Activated naive CD4-positive, alpha-beta T cell treated with anti-CD3 and anti-CD28 coated beads, Interleukin-2, amount 50 U/mL, for 72 hours (primary cell): Measurements from ENCODE around the gene SPOCK1. TPM values are rescaled to one million over a fixed set of nuclear protein-coding genes. Genes with fewer than 3 reads are reported as not detected.
"Not testable (repeated sequence)": the region's sequence is repeated elsewhere in the genome, so short reads cannot be mapped to it uniquely, and the experiment has no call there.

Source experiments
- ATAC-seq, 2 donors: fragments of 150-1000 bp; cut with Tn5 transposase; 2 replicates each; pipeline ENCODE4 v1.10.0; 2021; ENCODE audit warnings: mild to moderate bottlenecking in 2 of 2, moderate library complexity in 2 of 2
- DNase-seq, 2 donors: peaks; one replicate each; pipeline ENCODE4 v3.0.0; 2021 to 2022; ENCODE audit warnings: low spot score in 2 of 2
- H3K27ac Mint-ChIP-seq, 2 donors: one replicate each; pipeline ENCODE4 v1.8.0; 2022; ENCODE audit warnings: mild to moderate bottlenecking in 2 of 2, mixed read lengths in 2 of 2
- H3K36me3 Mint-ChIP-seq, 2 donors: one replicate each; pipeline ENCODE4 v1.8.0; 2022; ENCODE audit warnings: mixed read lengths in 2 of 2
- H3K9me3 Mint-ChIP-seq, 2 donors: one replicate each; pipeline ENCODE4 v1.8.0; 2022; ENCODE audit warnings: mixed read lengths in 2 of 2
- total RNA-seq, 2 donors: library from RNA; stranded (reverse); gene quantifications; one replicate each; pipeline ENCODE4 v1.2.3, GENCODE V29; 2022

Gene SPOCK1
- total RNA-seq, 2 donors from 2014 or later: not detected

GRCh38 chr5:137500615-137501225 is 1.6 kb upstream of the SPOCK1 start:
- ATAC-seq (no peak), DNase-seq (no peak)
- H3K27ac Mint-ChIP-seq: no peak overlapping the region
- no peaks in the 10 kb centered on the region for H3K9me3 Mint-ChIP-seq
- H3K36me3 Mint-ChIP-seq: no peaks in the 10 kb centered on the region

GRCh38 chr5:137499506-137499847 is 351 bp upstream of the SPOCK1 start:
- ATAC-seq, H3K36me3 Mint-ChIP-seq, H3K27ac Mint-ChIP-seq, DNase-seq, H3K9me3 Mint-ChIP-seq: not testable (repeated sequence)

GRCh38 chr5:137498301-137498735 is 808 bp downstream of the SPOCK1 start:
- H3K9me3 Mint-ChIP-seq: no peaks in the 10 kb centered on the region
- no peak overlapping the region for H3K27ac Mint-ChIP-seq
- H3K36me3 Mint-ChIP-seq: no peaks in the 10 kb centered on the region
- DNase-seq (peak in 1 of 2 donors; percentile 4), ATAC-seq (no peak)

- Mint-ChIP-seq H3K9me3 (no peaks in the 10 kb centered on the region), H3K27ac (no peak overlapping the region), H3K36me3 (no peaks in the 10 kb centered on the region)
- ATAC-seq (no peak), DNase-seq (no peak)
Measured at GRCh38 chr5:137497396-137498290, 1.5 kb downstream of the SPOCK1 start.

GRCh38 chr5:137496919-137497318 is 2.2 kb downstream of the SPOCK1 start:
- Mint-ChIP-seq H3K9me3 (no peaks in the 10 kb centered on the region), H3K27ac (no peak overlapping the region), H3K36me3 (no peaks in the 10 kb centered on the region)
- ATAC-seq: no peak
- no peak for DNase-seq

- Mint-ChIP-seq H3K27ac (no peak overlapping the region), H3K9me3 (no peaks in the 10 kb centered on the region)
- DNase-seq: no peak
Measured at GRCh38 chr5:137492331-137492730, 6.8 kb downstream of the SPOCK1 start.

DNA sequence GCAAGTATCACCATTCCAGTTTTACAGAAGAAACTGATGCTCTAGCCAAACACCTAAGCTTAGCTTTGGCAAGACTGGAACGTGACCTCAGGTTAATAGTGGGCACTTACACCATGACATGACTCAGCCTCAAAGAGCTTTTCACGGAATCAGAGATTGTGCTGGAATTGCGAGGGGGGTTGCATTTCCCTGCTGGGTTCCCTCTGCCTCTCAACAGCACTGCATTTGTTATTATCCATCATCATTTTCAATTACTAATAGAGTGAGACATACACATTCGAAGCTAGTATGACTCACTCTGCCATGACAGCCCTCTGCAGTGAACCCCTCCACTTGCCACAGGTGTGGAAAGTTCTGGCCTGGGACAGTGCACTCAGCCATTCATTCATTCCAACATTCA is 8.0 kb downstream of the SPOCK1 start:
- no peak overlapping the region for H3K27ac Mint-ChIP-seq
- no peak for DNase-seq
- ATAC-seq: no peak
- no peaks in the 10 kb centered on the region for H3K9me3 Mint-ChIP-seq
- no peaks in the 10 kb centered on the region for H3K36me3 Mint-ChIP-seq

More at GRCh38 chr5:137492331-137492730, 6.8 kb downstream of the SPOCK1 start:
- ATAC-seq: no peak
- no peaks in the 10 kb centered on the region for H3K36me3 Mint-ChIP-seq

DNA sequence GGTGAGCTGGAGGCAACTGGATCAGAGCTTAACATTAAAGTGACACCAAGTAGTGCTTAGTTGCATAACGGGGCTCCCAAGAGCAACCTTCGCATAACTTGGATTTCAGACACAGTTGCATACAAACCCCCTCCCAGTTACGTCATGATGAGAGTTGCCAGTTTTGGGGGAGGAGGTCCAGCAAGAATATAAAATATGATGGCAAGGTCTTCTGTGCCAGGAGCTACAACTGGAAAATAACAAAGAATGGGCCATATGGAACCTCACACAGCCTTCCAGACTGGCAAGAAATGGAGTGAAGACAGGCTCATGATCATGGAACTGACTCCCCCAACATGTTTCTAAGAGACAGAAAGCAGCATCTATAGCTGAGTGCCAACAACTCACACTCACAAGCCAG is 8.5 kb downstream of the SPOCK1 start:
- Mint-ChIP-seq H3K36me3 (no peaks in the 10 kb centered on the region), H3K9me3 (no peaks in the 10 kb centered on the region), H3K27ac (no peak overlapping the region)
- DNase-seq (no peak), ATAC-seq (no peak)

DNA sequence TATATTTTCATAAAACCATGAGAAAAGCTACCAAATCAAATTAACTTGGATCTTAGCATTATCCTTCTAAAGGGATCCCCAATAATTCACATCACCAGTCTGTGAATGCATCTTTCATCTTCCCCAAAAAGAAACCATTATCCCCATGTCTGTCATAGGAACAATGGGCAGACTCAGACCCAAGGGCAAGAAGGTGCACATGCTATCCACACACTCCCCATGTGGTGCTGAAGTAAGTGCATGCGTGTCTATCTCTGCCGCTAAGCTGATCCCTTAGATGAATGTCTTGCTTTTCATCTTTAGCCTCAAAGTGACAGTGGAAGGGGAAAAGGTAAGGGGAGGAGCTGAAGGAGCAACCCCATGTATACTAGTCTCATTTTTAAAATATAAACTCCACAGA is 10.2 kb downstream of the SPOCK1 start:
- no peak for ATAC-seq
- H3K36me3 Mint-ChIP-seq: no peaks in the 10 kb centered on the region

DNA sequence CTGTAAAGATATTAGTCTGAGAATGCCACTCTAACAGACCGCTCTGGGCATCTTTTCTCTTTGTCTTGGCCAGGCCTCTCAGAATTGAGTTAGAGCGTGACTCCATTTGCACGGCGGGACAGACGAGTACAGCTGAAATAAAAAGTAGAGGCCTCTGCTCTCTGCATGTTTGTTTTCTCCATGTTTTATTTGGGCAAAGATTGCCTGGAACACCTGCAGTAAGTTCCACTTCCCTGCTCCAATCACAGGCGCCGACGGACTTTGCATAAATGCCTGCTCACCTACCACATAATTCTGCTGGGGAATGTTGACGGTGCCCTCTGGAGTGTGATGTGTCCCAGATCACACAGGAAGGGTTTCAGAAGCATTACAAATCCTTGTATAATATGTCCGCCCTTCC is 10.6 kb downstream of the SPOCK1 start:
- H3K9me3 Mint-ChIP-seq: no peaks in the 10 kb centered on the region
- H3K36me3 Mint-ChIP-seq: no peaks in the 10 kb centered on the region
- H3K27ac Mint-ChIP-seq: no peak overlapping the region
- DNase-seq (no peak), ATAC-seq (no peak)

More for the DNA sequence above, 10.2 kb downstream of the SPOCK1 start:
- DNase-seq: no peak
- no peaks in the 10 kb centered on the region for H3K9me3 Mint-ChIP-seq
- no peak overlapping the region for H3K27ac Mint-ChIP-seq

GRCh38 chr5:137487600-137487999 is 11.5 kb downstream of the SPOCK1 start:
- Mint-ChIP-seq H3K9me3 (no peaks in the 10 kb centered on the region), H3K36me3 (no peaks in the 10 kb centered on the region), H3K27ac (no peak overlapping the region)
- ATAC-seq: no peak
- no peak for DNase-seq

DNA sequence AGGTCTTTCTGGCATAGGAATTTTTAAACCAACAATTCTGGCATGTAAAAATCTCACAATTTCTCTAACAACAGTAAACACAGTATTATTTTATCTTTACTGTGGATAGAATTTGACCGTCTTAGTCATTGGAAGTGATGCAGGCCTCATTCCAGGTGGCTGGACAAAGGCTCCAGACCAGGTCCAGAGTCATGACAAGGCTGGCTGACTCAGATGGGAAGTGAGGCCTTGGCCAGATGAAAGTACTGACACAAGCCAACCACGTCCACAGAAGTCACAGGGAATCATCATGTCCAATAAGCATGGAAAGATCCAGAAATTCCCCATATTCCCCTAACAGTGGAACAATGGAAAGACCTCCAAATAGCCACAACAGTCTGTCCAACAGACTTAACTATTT is 12.4 kb downstream of the SPOCK1 start:
- DNase-seq (no peak), ATAC-seq (no peak)
- no peak overlapping the region for H3K27ac Mint-ChIP-seq
- no peaks in the 10 kb centered on the region for H3K36me3 Mint-ChIP-seq
- no peaks in the 10 kb centered on the region for H3K9me3 Mint-ChIP-seq

- Mint-ChIP-seq H3K9me3 (no peaks in the 10 kb centered on the region), H3K27ac (no peak overlapping the region), H3K36me3 (no peaks in the 10 kb centered on the region)
- ATAC-seq: no peak
- no peak for DNase-seq
Measured at GRCh38 chr5:137481596-137481995, 17.5 kb downstream of the SPOCK1 start.

- no peak for DNase-seq
Measured at GRCh38 chr5:137478043-137478442, 21.1 kb downstream of the SPOCK1 start.

GRCh38 chr5:137470921-137471220 is 28.3 kb downstream of the SPOCK1 start:
- ATAC-seq (no peak), DNase-seq (no peak)
- Mint-ChIP-seq H3K27ac (no peak overlapping the region), H3K36me3 (no peaks in the 10 kb centered on the region), H3K9me3 (no peaks in the 10 kb centered on the region)

More at GRCh38 chr5:137478043-137478442, 21.1 kb downstream of the SPOCK1 start:
- H3K9me3 Mint-ChIP-seq: no peaks in the 10 kb centered on the region
- no peak overlapping the region for H3K27ac Mint-ChIP-seq
- no peaks in the 10 kb centered on the region for H3K36me3 Mint-ChIP-seq
- ATAC-seq: no peak

DNA sequence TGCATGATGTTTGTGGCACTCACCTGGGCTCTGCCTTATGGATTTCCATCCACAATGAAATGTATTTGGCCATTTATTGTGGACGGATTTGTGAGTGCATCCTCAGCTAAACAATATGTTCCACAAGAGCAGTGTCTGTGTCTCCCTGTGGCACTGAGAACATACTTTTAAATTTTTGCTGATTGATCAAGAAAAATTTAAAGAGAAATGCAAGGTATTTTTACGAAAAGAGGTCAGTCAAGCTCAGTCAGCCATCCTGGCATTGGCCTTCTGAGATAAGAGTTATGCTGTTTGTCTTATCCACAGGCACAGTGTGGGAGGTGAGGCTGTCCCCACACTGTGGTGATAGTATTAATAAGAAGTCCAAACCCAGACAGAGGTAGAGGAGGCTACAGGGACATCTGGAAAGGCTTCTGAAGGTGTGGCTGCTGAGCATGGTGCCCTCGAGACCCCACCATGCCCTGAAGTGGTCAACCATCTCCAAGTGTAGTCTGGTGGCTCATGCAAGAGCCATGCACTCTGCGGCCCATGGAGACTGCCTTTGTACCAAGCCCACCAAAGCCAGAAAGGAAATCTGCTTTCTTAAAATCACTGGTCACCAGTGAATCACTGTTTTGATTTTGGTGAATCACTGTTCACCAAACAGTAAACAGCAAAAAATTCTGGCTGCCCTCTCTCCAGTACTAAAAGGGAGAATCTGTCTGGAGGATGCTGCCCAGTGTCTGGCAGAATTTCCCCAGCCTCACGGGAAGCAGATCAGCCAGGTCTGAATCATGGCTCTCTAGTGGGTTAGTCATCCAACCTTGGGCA is 28.8 kb downstream of the SPOCK1 start:
- ATAC-seq (no peak), DNase-seq (no peak)
- Mint-ChIP-seq H3K9me3 (no peaks in the 10 kb centered on the region), H3K36me3 (no peaks in the 10 kb centered on the region), H3K27ac (no peak overlapping the region)

GRCh38 chr5:137466889-137467288 is 32.2 kb downstream of the SPOCK1 start:
- Mint-ChIP-seq H3K36me3 (no peaks in the 10 kb centered on the region), H3K27ac (no peak overlapping the region), H3K9me3 (peaks cover 0 to 3% of the 10 kb centered on the region in 2 donors)
- no peak for DNase-seq
- ATAC-seq: no peak
